Lung microvascular endothelial cell (primary cell): ENCODE results near the gene FBLN7. TPM values are rescaled to one million over a fixed set of nuclear protein-coding genes. Genes with fewer than 3 reads are reported as not detected.
A peak's percentile ranks its signal among the peaks of the same experiment; 100 is the strongest.

Source experiments
- DNase-seq, 2 donors: peaks; one replicate each; pipeline versions ENCODE4 v3.0.0 to v3.0.0-alpha.2; 2010; ENCODE audit warnings: low read depth in 2 of 2
- total RNA-seq: library from RNA; depleted of rRNA; stranded (reverse); fragments of >200 nt; gene quantifications from 2 replicates; pipeline ENCODE4 v1.2.1, GENCODE V29; 2014

FBLN7 gene
- total RNA-seq, 1 donor from 2014 or later = 2.2 TPM

DNA sequence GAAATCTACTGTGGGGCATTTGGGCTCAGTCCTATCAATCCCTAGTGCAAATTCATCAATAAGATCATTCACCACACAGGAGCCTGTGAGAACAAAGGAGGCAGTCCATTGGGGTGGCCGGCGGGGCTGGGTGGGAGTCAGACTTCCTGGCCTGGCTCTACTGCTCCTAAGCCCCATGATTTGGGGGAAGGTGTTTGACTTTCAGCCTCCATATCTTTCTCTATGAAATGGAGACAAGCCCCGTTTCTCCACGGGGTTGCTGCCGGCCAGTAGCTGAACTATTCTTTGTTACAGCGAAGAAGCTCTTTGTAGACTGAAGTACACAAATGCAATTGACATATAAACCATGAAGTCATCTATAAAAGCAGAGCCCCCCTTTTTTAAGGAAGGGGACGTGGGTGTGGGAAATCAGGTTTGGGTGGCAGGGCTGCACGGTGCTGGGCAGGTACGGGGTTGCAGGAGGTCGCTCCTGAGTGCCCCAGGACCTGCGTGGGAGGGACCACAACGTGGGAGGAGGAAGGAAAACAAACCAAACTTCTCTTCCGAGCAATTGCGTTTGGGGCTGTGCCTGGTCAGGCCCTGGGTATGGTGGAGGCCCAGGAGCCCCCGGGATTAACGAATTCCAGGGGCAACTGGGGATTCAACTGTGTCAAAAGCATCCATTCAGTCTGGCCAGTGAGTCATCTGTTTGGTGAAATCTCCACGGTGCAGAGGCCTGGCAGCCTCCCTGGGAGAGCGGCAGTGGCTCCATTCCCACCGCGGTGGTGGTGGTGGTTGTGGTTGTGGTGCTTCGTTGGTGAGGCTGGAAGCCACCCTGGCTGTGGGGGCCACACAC is 18.2 kb downstream of the FBLN7 start:
- DNase-seq = peak in 1 of 2 donors; percentile 36

DNA sequence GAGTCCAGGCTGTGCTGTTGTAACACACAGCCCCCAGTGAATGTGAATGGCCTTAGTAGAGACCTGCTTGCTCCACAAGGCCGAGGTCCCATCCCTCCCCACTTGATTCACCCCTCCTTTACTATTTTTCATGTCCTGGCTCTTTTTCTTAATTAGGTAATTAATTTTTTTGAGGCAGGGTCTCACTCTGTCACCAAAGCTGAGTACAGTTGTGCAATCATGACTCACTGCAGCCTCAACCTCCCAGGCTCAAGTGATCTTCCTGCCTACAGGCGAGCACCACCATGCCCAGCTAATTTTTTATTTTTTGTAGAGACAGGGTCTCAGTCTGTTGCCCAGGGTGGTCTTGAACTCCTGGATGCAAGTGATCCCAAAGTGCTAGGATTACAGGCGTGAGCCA is 19.3 kb downstream of the FBLN7 start:
- no peak for DNase-seq

DNA sequence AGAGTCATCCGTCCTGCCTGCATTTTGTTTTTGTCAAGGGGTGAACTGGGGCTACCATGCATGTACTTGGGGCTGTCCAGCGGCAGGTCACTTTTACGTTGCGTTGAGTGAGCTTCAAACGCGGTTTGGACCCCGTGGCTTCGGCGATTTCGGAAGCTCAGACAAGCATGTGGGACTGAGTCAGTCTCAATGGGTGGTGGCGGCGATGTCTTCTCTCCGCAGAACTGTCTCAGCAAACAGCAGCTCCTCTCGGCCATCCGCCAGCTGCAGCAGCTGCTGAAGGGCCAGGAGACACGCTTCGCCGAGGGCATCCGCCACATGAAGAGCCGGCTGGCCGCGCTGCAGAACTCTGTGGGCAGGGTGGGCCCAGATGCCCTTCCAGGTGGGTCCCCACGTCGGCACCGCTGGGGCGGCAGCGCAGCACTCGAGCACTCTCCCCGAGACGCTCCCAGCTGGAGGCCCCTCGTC is 21.3 kb downstream of the FBLN7 start:
- DNase-seq = no peak

DNA sequence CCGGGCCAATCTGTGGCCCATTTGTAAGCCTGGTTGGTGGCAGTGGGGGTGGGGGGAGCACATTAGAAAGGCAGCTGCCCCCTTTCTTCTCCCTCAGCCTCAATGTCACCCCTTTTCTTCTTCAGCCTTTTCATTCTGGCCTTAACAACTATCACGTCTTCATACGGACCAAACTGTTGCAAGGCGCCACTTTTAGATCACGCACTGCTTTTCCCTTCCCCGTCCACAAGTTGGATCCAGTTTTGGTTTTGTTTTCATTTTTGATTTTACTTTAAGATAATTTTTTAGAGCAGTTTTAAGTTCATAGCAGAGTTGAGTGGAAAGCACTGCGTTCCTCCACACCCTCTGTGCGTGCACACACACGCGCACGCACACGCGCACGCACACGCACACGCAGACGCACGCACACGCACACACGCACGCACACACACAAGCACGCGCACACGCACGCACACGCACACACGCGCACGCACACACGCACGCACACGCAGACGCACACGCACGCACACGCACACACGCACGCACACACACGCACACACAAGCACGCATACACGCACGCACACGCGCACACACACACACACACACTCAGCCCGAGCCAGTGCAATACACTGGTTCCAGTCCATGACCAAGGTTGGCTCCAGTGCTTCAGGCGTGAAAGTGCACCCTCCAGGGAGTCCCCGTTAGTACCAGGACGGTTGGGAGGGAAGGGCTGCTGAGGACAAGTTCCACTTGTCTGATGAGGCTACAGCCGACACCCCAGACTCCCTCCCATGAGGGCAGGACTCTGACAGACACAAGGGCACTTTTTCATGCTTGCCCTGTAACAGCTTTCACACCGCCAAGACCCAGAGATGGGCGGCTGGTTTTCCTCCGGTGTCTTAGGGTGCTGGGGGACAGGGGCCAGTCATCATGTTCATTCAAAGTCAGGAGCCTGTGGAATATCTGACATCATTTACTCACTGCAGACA is 22.4 kb downstream of the FBLN7 start:
- DNase-seq = no peak

DNA sequence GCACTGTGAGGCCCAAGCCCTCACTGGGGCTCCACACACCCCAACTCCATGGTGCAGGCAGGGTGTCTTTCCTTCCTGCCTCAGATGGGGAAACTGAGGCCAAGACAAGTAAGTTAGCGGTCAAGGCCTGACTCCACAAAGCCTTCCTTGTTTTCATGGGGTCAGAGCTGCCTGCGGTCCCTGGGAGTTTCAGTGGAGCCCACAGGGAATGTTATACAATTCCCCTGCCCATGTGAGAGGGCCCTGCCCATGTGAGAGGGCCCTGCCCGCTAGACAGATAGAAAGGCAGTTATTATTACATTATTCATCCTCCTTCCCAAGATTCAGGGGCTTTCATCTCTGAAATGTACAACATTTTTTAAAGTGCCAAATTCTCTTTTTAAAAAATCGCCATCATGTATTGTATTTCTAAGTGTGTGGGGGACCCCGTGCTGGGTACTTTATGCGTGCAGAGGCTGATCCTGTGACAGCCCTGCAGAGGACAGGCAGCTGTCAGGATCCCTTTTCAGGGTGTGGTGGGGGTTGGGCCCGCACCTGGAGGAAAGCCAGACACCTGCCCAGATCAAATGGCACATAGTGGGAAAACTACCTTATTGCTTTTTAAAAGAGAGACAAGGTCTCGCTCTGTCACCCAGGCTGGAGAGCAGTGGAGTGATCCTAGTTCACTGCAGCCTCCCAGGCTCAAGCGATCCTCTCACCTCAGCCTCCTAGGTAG is 23.4 kb downstream of the FBLN7 start:
- DNase-seq = no peak

DNA sequence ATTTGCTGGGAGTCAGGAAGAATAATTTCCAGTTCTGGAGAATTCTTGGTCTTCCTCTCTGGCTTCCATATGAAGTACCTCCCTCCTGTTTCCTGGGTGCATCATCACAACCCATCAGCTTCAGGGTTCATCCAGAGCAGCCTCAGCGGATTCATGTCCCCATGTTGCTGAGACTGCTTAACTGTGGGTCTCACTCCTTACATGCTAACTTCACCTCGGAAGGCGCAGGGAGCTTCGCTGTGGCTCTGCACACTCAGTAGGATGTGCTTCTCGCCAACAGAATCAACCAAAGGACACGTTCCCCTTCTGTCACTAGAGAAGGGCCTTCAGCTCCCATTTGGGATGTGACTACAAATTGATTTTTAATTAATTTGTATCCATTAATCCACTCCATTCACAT is 24.2 kb downstream of the FBLN7 start:
- DNase-seq = no peak

DNA sequence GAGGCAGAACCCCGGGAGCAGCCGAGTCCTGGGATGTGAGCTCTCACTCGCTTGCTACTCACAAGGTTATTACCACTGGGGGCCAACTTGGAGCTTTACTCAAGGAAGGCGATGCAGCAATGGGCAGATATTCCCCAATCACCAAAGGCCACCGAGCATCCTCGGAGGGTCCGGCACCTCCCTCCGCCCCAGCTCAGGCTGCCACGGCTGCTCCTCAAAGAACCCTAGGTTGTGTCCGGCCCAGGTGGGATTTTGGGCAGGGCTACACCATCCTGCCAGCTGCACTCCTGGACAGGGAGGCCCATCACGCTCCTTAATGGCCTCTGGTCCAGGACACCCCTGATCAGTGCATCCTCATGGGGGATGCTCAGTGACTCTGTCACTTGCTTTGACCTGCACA is 24.8 kb downstream of the FBLN7 start:
- no peak for DNase-seq

DNA sequence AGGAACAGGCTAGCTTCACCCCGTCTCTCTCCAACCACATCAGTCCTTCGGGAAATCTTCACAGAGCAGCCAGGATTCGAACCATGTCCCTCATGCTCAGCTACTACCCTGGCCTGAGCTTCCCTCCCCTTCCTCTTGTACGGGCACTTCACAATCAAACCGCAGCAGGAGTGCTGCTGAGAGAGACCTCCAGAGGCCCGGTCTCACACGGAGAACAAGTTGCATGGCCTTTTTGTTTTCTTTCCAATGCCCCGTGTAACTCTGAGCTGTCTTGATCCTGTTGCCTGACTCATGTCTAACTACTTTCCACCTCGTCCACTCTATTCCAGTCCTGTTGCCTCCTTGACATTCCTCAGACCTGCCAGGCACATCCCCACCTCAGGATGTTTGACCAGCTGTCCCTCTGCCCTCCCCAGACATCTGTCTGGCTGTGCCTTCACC is 25.4 kb downstream of the FBLN7 start:
- DNase-seq = no peak

DNA sequence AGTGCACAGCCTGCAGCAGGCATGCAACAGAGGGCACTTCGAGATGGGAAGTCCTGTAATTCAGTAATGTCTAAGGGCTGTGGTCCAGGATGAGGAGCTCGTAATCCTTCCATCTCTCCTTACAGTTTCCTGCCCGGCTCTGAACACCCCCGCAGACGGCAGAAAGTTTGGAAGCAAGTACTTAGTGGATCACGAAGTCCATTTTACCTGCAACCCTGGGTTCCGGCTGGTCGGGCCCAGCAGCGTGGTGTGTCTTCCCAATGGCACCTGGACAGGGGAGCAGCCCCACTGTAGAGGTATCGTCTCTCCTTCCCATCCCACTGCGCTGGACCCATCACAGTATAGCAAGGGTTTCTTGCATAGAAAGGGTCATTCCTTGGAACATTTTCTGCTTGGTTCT is 26.7 kb downstream of the FBLN7 start:
- DNase-seq = no peak

DNA sequence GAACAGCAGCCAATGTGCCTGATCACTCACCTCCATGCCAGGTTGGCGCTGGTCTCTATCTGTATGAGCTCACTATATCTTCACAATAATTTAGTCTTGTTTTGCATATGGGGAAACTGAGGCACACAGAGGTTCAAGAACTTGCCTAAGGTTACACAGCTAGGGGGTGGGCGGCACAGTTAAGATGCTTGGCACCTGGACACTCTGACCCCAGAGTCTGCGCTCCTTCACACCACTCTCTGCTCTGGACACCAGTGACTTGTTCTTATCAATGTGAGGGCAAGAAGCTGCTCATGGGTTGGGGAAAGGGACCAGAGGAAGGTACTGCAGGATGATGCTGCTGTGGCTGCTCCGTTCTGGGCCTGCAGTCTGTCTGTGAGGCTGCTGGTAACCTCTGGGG is 27.1 kb downstream of the FBLN7 start:
- no peak for DNase-seq

DNA sequence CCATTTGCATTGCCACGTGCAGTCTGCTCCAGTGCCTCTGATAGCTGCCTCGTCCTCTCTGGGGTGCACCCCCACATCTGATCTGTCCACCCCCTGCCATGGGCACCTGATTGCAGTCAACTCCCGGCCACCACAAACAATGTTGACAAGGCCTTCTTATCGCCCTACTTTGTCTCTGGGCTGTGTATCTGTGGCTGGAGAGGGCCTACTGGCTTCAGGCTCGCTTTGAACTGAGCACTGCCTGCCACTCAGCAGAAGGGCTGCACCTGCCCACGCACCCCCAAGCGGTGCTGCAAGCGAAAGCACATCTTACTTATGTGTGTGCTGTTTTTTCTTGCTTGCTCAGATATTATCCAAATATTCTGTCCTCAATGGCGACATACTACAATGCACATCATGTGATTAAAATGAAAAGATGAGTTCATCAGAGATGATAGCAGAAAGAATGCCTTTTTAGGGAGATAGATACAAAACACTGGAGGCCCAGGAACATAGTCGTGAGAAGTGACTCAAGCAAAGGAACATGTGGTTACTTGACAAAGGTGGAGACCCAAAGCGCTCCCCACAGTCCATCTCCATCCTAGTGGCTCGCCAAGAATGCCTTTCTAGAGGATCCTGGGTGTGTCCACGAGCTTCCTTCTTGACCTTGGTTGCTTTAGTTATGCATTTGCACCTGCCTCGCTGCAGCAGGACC is 28.8 kb downstream of the FBLN7 start:
- no peak for DNase-seq

DNA sequence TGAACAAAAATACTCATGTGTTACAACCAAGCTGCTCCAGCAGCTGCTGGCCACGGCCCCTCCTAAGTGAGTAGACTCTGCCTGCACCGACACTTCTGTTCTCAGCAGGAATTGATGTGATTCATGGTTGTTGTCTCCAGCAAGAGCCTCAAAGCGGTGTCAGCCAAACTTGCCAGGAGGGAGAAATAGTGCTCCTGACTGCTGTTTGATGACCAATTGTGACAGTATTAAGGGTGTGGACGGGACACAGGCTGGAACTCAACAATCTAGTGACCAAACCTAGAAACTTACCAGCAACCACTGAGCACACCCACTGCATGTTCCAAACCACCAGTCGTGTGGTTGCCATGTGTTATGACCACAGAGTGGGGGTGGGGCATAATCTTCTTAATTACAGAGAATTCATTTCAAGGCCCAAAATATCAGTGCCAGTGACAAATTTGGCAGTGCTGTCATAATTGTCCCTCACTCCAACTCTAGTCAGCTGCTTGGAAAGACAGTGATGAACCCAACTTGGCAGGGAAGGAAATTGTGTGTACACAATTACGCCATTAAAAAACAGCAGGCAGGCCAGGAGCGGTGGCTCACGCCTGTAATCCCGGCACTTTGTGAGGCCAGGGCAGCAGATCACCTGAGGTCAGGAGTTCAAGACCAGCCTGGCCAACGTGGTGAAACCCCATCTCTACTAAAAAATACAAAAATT is 30.4 kb downstream of the FBLN7 start:
- DNase-seq = no peak

DNA sequence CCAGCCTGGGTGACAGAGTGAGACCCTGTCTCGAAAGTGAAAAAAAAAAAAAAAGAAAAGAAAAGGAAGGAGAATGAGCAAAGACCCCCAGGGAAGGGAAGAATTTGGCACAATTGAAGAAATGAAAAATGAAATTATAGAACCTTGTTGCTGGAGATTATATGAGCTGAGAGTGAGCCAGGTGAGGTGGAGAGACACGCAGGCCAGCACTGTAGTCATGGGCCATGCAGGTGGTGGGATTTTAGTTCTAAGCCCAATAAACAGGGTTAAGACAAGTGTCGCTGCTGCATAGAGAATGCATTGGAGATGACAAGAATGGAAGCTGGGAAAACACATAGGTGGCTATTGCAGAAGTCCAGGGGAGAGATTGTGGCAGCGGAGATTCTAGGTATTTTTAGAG is 32.3 kb downstream of the FBLN7 start:
- no peak for DNase-seq

DNA sequence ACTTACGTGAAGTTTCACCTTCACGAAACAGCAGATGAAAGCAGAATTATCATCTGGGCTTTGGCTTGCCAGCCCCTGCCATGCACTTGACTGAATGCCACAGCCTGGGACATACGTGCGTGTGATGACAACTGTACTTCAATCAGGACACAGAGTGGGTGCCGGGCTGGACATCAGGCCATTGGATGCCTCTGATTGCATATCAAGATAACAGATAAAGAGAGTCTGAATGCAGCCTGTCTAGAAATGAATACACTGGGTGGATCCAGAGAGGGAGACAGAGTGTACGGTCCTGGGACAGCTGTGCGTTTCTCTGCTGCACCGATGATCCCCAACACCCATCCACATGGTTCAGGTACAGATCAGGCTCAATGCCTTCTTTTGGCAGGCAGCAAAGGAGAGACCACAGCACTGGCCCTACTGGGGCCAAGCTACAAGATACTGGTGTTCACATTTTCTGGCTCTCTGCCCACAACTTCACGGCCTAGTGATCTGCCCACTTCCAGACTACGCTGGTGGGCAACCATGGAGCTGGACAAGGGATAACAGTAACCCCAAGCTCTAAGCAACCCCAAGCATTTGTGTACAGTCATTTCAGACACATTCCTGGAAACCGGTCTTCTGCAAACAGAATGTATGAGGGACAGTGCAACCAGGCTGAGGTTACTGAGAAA is 35.6 kb downstream of the FBLN7 start:
- no peak for DNase-seq

DNA sequence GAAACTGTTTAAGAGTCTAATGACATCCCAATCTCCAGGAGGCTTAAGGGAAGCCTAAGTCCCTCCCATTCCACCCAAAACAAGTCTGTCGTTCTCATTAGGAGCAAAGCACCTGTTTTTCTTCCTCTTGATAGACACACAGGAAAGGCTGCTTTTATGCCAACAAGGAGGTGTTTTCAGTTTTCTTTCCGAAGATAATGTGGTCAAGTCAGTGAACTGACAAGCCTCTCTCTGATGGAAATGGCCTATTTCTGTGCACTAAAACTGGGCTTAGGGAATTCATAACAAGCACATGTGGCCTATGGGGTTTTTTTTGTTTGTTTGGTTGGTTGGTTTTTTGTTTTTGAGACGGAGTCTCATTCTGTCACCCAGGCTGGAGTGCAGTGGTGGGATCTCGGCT is 36.2 kb downstream of the FBLN7 start:
- DNase-seq = no peak

DNA sequence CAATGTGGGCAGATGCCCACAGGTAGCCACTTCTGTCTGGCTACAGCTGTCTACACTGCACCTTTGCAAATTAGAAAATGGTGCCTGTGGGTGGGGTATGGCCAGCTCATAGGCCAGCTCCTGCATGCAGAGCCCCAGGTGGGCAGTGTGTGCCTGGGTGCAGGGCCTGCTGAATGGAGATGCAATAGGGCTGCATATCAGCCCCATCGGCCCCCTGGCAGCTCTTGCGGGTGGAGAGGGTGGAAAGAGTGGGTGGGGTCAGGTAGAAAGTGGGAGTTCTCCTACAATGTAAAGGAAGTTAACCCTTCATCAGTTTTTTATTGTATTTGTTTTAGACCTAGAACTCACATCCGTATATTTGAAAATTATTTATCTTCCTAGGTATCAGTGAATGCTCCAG is 37.1 kb downstream of the FBLN7 start:
- no peak for DNase-seq

DNA sequence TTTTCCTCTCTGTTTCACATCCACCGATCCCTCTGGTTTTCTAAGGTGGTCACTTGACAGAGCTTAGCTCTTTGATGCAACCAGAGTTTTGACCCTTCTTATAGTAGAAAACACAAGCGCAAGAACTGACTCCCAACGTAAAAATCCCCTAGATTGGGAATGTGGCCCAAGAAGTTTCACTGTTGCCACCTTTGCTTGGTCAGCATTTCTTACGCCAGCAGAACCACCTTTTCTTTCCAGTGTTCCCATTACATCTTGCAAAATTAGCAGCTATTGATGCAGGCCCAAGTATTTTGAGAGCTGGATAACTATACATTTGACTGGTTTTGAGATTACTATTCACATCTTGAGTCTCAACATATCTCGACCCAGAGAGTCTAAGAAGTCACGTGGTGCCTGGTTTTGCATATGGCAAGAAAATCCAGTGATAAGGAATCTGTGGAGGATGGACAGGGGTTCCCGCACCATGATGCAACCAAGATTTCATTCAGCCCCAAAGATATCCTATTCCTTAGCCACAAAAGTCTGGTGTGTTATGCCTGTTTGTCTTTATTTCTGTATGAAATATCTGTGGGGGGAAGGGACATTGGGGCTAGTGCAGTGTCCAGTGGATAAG is 37.9 kb downstream of the FBLN7 start:
- DNase-seq = no peak

DNA sequence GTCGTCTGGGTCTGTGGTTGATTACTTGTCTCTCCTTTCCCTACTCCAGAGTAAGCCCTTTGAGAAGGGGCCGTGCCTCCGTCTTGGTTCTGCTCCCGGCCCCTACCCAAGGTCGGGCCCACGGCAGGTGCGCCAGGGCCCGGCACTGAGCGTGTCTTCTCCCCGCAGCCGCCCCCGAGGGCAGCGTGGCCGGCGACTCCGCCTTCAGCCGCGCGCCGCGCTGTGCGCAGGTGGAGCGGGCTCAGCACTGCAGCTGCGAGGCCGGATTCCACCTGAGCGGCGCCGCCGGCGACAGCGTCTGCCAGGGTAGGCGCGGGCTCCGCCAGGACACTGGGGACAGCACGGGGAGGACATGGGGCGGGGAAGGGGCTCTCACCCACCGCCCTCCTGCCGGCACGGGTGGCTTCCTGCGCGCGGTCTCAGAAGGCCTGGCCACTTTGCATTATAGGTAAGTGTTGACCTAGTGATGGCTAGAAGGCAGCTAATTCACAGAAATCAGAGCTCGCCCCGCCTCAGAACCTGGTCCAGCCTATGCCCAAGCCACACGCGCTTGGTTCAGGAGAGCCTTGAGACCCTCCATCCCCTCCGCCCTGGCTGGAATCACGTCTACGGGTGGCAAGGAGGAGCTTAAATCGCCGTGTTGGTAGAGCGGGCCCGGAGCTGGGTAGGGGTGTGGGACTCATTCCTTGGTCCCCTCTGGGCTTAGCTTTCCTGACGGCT is 43.5 kb downstream of the FBLN7 start:
- no peak for DNase-seq

DNA sequence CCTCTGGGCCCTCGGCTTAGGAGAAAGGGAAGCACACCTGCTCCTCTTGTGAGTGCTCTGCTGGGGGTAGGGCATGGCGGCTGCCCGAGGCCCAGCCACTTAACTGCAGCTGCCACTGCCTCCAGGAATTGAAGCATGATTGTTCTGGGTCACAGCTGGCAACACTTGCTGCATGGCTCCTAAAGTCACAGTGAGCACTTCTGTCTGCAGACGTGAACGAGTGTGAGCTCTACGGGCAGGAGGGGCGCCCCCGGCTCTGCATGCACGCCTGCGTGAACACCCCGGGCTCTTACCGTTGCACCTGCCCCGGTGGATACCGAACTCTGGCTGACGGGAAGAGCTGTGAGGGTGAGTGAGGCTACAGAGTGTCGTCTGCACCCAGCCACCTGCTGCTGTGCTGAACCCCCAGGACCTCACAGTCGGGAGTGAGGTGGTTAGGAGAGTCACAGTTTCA is 44.4 kb downstream of the FBLN7 start:
- DNase-seq = no peak
